A549 (cell line): ENCODE measurements around the gene TPM2. TPM values are rescaled to one million over a fixed set of nuclear protein-coding genes. Genes with fewer than 3 reads are reported as not detected.
A peak's percentile ranks its signal among the peaks of the same experiment; 100 is the strongest.

Source experiments
- ATAC-seq, 2 experiments: fragments of 200-7000 bp in 1 of 2; fragments of >200 bp in 1 of 2; cut with Nextera tagmentation in 1 of 2; cut with Tn5 transposase in 1 of 2; 3 replicates each; pipeline versions ENCODE4 v1.8.0 to v1.9.1; 2018 to 2020; ENCODE audit warnings: mild to moderate bottlenecking in 1 of 2, moderate library complexity in 1 of 2
- CTCF ChIA-PET: fragments of 300-600 bp; sonication (Branson Sonifier 250); formaldehyde crosslinking; extraction: SDS; loops from one replicate; lab custom pipeline; 2021; ENCODE audit warnings: antibody characterized with exemption, inconsistent platforms; lab: Yijun Ruan, JAX
- POLR2A ChIA-PET: fragments of 350-600 bp; formaldehyde crosslinking; extraction: SDS; loops from one replicate; lab custom pipeline; 2021; ENCODE audit warnings: antibody characterized with exemption, inconsistent platforms; lab: Yijun Ruan, JAX
- DNase-seq, 2 experiments: peaks; one replicate each; pipeline versions ENCODE4 v3.0.0 to v3.0.0-alpha.2; 2011 to 2016; ENCODE audit warnings: low read depth in 1 of 2, low spot score in 1 of 2
- FAIRE-seq: peaks from 2 replicates; lab custom pipeline; 2011; peaks lifted over from hg19 to GRCh38; lab: Jason Lieb, UNC
- H3K27ac ChIP-seq, 2 experiments: fragments of >200 bp; sonication (Bioruptor Twin); formaldehyde crosslinking; 3 replicates each; pipeline ENCODE4 v1.5.1; 2016 to 2017
- H3K4me1 ChIP-seq: fragments of >200 bp; sonication (Bioruptor Twin); formaldehyde crosslinking; 3 replicates; pipeline ENCODE4 v1.6.1; 2016
- H3K4me2 ChIP-seq: fragments of >200 bp; sonication (Bioruptor Twin); formaldehyde crosslinking; 3 replicates; pipeline ENCODE4 v1.6.1; 2016
- H3K4me3 ChIP-seq: fragments of >200 bp; sonication (Bioruptor Twin); formaldehyde crosslinking; 3 replicates; pipeline ENCODE4 v1.5.1; 2016
- H3K9me3 ChIP-seq: fragments of >200 bp; sonication (Bioruptor Twin); formaldehyde crosslinking; 3 replicates; pipeline ENCODE4 v1.6.1; 2016
- CBX2 ChIP-seq: fragments of 200-600 bp; sonication (generic); IDR thresholded peaks from 2 replicates; pipeline ENCODE4 v1.6.1; 2016; ENCODE audit warnings: low read depth, mild to moderate bottlenecking, borderline replicate concordance
- CHD2 ChIP-seq: fragments of 150-350 bp; IDR thresholded peaks from 2 replicates; pipeline ENCODE4 v1.6.1; 2014; ENCODE audit warnings: low read length; ENCODE audit not compliant: partially characterized antibody
- ESRRA ChIP-seq: fragments of 150-350 bp; IDR thresholded peaks from 2 replicates; pipeline ENCODE4 v1.6.1; 2014; ENCODE audit warnings: mild to moderate bottlenecking, low read length, borderline replicate concordance
- FOSL2 ChIP-seq, 2 experiments: fragments of 450-650 bp in 1 of 2; fragments of >200 bp in 1 of 2; sonication (Bioruptor Twin) in 1 of 2; formaldehyde crosslinking; IDR thresholded peaks; 2 replicates each; pipeline versions ENCODE4 v1.5.0 to v1.6.1; 2016 to 2020; ENCODE audit warnings: mild to moderate bottlenecking in 1 of 2, moderate library complexity in 1 of 2
- HOXB13 ChIP-seq: fragments of 250-450 bp; sonication (Bioruptor Pico); IDR thresholded peaks from 2 replicates; pipeline ENCODE4 v1.5.0; 2020; ENCODE audit warnings: low read depth, mild to moderate bottlenecking, moderate library complexity
- JUNB ChIP-seq: fragments of >200 bp; sonication (Bioruptor Twin); formaldehyde crosslinking; IDR thresholded peaks from 2 replicates; pipeline ENCODE4 v1.6.1; 2016
- KDM1A ChIP-seq: fragments of 200-600 bp; sonication (generic); IDR thresholded peaks from 2 replicates; pipeline ENCODE4 v1.6.1; 2016; ENCODE audit warnings: low read depth, mild to moderate bottlenecking
- MAFK ChIP-seq: fragments of 450-650 bp; IDR thresholded peaks from 2 replicates; pipeline ENCODE4 v1.6.1; 2014; ENCODE audit not compliant: partially characterized antibody
- MYC ChIP-seq: IDR thresholded peaks from 2 replicates; pipeline ENCODE4 v1.6.1; 2012; ENCODE audit warnings: mild to moderate bottlenecking, inconsistent platforms, low read length, improper control_type of control experiment, borderline replicate concordance
- NFE2L2 ChIP-seq: fragments of 150-350 bp; conservative IDR thresholded peaks from 2 replicates; pipeline ENCODE4 v1.6.1; 2014; ENCODE audit warnings: low read length
- RAD21 ChIP-seq, 2 experiments: fragments of >200 bp in 1 of 2; sonication (Bioruptor Twin) in 1 of 2; formaldehyde crosslinking in 1 of 2; IDR thresholded peaks in 1 of 2; conservative IDR thresholded peaks in 1 of 2; 2 replicates in 1 of 2; 3 replicates in 1 of 2; pipeline ENCODE4 v1.6.1; 2012 to 2018; ENCODE audit warnings: inconsistent platforms in 1 of 2
- SMC3 ChIP-seq: fragments of >200 bp; sonication (Bioruptor Twin); formaldehyde crosslinking; IDR thresholded peaks from 3 replicates; pipeline ENCODE4 v1.6.1; 2018; ENCODE audit warnings: inconsistent platforms
- WGBS: methylation state at CpG from one replicate; pipeline ENCODE4 v1.1.6; 2017; ENCODE audit errors: missing lambda C conversion rate; 5-methylcytosine and 5-hydroxymethylcytosine counted together
- polyA plus RNA-seq, 4 experiments: library from polyadenylated mRNA; depleted of rRNA in 3 of 4; stranded (reverse); fragments of >200 nt; fragmentation: RNase III in 1 of 4; extraction: RNeasy Plus Mini Kit Qiagen cat#74134 plus additional on column Dnase treatment in 1 of 4; gene quantifications; 2 replicates in 3 of 4; 3 replicates in 1 of 4; pipeline ENCODE4 v1.2.3, GENCODE V29; 2011 to 2017
- TF ChIP-seq, protein P1 (sequence below): fragments of >200 bp; sonication (Bioruptor Twin); formaldehyde crosslinking; IDR thresholded peaks from 3 replicates; pipeline ENCODE4 v1.5.1; 2016
- TF ChIP-seq, protein P2 (sequence below): fragments of 450-650 bp; IDR thresholded peaks from 2 replicates; pipeline ENCODE4 v1.6.1; 2014; ENCODE audit warnings: antibody characterized with exemption
- TF ChIP-seq, protein P3 (sequence below): fragments of >200 bp; sonication (Bioruptor Twin); formaldehyde crosslinking; IDR thresholded peaks from 3 replicates; pipeline ENCODE4 v1.6.1; 2016
- TF ChIP-seq, protein P4 (sequence below): fragments of 150-350 bp; IDR thresholded peaks from 2 replicates; pipeline ENCODE4 v1.6.1; 2014; ENCODE audit warnings: low read depth, mild to moderate bottlenecking, low read length

The TPM2 gene
- polyA plus RNA-seq, 2 of the 4 experiments (the other 2 are of a cell fraction), result 281 to 956 TPM

GRCh38 chr9:35666045-35666444 lies 23.7 kb downstream of the TPM2 start:
- FAIRE-seq (no peak), DNase-seq (no peak)
- no peaks in the 10 kb centered on the region for H3K9me3 ChIP-seq
- POLR2A ChIA-PET, result interaction anchor here (2.3 to 2.6 kb wide), 2 partner anchors 25 to 66 kb away, joined by 16 to 21 read pairs; partner anchors contain the start of genes CREB3, TLN1 and TPM2
- peak overlapping the region; percentile 98 for H3K4me2 ChIP-seq
- peaks cover 52% of the 10 kb centered on the region for H3K4me1 ChIP-seq
- no peak for TF ChIP-seq CBX2
- no peak for TF ChIP-seq KDM1A
- no peak for TF ChIP-seq FOSL2 (IDR thresholded peaks at IDR 0.05)
- no peak for TF ChIP-seq FOSL2 (CRISPR knock-in tag; IDR thresholded peaks at IDR 0.05)
- TF ChIP-seq, protein P1, sequence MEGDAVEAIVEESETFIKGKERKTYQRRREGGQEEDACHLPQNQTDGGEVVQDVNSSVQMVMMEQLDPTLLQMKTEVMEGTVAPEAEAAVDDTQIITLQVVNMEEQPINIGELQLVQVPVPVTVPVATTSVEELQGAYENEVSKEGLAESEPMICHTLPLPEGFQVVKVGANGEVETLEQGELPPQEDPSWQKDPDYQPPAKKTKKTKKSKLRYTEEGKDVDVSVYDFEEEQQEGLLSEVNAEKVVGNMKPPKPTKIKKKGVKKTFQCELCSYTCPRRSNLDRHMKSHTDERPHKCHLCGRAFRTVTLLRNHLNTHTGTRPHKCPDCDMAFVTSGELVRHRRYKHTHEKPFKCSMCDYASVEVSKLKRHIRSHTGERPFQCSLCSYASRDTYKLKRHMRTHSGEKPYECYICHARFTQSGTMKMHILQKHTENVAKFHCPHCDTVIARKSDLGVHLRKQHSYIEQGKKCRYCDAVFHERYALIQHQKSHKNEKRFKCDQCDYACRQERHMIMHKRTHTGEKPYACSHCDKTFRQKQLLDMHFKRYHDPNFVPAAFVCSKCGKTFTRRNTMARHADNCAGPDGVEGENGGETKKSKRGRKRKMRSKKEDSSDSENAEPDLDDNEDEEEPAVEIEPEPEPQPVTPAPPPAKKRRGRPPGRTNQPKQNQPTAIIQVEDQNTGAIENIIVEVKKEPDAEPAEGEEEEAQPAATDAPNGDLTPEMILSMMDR, result no peak
- no peak for TF ChIP-seq SMC3
- no peak for TF ChIP-seq CHD2
- TF ChIP-seq, protein P2, sequence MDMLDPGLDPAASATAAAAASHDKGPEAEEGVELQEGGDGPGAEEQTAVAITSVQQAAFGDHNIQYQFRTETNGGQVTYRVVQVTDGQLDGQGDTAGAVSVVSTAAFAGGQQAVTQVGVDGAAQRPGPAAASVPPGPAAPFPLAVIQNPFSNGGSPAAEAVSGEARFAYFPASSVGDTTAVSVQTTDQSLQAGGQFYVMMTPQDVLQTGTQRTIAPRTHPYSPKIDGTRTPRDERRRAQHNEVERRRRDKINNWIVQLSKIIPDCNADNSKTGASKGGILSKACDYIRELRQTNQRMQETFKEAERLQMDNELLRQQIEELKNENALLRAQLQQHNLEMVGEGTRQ, result no peak
- no peak for TF ChIP-seq ESRRA
- no peak for TF ChIP-seq HOXB13 (CRISPR knock-in tag)
- TF ChIP-seq RAD21 (conservative IDR thresholded peaks at IDR 0.05 in 1 of 2, IDR thresholded peaks at IDR 0.05 in 1 of 2), result no peak
- TF ChIP-seq, protein P3, sequence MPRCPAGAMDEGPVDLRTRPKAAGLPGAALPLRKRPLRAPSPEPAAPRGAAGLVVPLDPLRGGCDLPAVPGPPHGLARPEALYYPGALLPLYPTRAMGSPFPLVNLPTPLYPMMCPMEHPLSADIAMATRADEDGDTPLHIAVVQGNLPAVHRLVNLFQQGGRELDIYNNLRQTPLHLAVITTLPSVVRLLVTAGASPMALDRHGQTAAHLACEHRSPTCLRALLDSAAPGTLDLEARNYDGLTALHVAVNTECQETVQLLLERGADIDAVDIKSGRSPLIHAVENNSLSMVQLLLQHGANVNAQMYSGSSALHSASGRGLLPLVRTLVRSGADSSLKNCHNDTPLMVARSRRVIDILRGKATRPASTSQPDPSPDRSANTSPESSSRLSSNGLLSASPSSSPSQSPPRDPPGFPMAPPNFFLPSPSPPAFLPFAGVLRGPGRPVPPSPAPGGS, result no peak
- TF ChIP-seq MYC, result no peak
- no peak for TF ChIP-seq NFE2L2
- TF ChIP-seq, all 56 proteins: peak for 0
- no peak overlapping the region for H3K4me3 ChIP-seq
- peak overlapping the region; percentile 94 to 97; a peak in 4 of 6 replicates for H3K27ac ChIP-seq
- ATAC-seq, result no peak
- 91% methylated on average over 1 of the region's 1 CpG for WGBS
- CTCF ChIA-PET, result interaction anchor here (1.4 to 21.5 kb wide), 10 partner anchors 9 to 147 kb away, joined by 3 to 498 read pairs (median 12); partner anchors contain the start of genes CA9, CREB3, TLN1 and TPM2

DNA sequence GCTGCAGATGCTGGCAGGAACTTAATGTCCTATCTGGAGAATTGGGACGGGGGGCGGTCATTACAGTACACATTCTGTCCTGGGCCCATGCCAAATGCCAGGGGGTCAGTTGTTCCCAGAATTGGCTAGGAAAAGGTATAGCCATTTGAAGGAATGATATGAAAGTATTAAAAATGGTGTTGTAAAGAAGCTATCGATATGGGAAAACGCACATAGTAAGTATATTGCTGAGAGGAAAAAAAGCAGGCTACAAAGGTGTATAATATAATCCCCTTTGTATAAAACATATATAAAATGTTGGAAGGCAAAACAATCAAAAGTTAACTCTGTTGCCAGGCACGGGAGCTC lies 24.3 kb downstream of the TPM2 start:
- ChIA-PET CTCF (interaction anchor here (1.1 to 21.5 kb wide), 12 partner anchors 9 to 216 kb away, joined by 3 to 498 read pairs (median 9); partner anchors contain the start of genes CA9, CREB3, TLN1 and TPM2), POLR2A (interaction anchor here (1.0 to 2.6 kb wide), 7 partner anchors 19 to 84 kb away, joined by 3 to 21 read pairs (median 4); partner anchors contain the start of genes CREB3, GBA2, RGP1 and TLN1)
- DNase-seq, result no peak
- H3K9me3 ChIP-seq, result no peaks in the 10 kb centered on the region
- no peak for FAIRE-seq
- H3K27ac ChIP-seq, result peak overlapping the region; percentile 94 to 97
- 39% methylated on average over 5 of the region's 5 CpGs for WGBS
- ATAC-seq, result no peak
- peak overlapping the region; percentile 98 for H3K4me2 ChIP-seq
- H3K4me3 ChIP-seq, result peak overlapping the region; percentile 71
- peaks cover 56% of the 10 kb centered on the region for H3K4me1 ChIP-seq
- TF ChIP-seq KDM1A, result no peak
- TF ChIP-seq RAD21 (conservative IDR thresholded peaks at IDR 0.05 in 1 of 2, IDR thresholded peaks at IDR 0.05 in 1 of 2), result 0 out of 5 replicates have a peak, but pooled peaks of 1 of the 2 experiments have one; percentile 4
- TF ChIP-seq, protein P4, sequence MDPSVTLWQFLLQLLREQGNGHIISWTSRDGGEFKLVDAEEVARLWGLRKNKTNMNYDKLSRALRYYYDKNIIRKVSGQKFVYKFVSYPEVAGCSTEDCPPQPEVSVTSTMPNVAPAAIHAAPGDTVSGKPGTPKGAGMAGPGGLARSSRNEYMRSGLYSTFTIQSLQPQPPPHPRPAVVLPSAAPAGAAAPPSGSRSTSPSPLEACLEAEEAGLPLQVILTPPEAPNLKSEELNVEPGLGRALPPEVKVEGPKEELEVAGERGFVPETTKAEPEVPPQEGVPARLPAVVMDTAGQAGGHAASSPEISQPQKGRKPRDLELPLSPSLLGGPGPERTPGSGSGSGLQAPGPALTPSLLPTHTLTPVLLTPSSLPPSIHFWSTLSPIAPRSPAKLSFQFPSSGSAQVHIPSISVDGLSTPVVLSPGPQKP, result no peak
- no peak for TF ChIP-seq HOXB13 (CRISPR knock-in tag)
- no peak for TF ChIP-seq NFE2L2
- TF ChIP-seq MAFK, result no peak
- TF ChIP-seq JUNB, result no peak
- TF ChIP-seq, all 56 proteins: peak for 1
